SK-N-SH (cell line): ENCODE measurements around the gene THY1. TPM values are rescaled to one million over a fixed set of nuclear protein-coding genes. Genes with fewer than 3 reads are reported as not detected.

Source experiments
- CTCF ChIA-PET: fragments of 300-600, 350-600 bp; formaldehyde crosslinking; extraction: SDS; loops from one replicate; lab custom pipeline; 2021; lab: Yijun Ruan, JAX
- POLR2A ChIA-PET: fragments of 350-600 bp; sonication (Branson Sonifier 250); formaldehyde crosslinking; extraction: SDS; loops from one replicate; lab custom pipeline; 2020; ENCODE audit warnings: antibody characterized with exemption, inconsistent platforms; lab: Yijun Ruan, JAX
- DNase-seq: peaks from one replicate; pipeline ENCODE4 v3.0.0; 2012
- H2AFZ ChIP-seq: fragments of 200-600 bp; sonication (generic); 2 replicates; pipeline ENCODE4 v1.8.1; 2016; ENCODE audit warnings: antibody characterized with exemption, mild to moderate bottlenecking, low read depth
- H3F3A ChIP-seq: fragments of 200-600 bp; sonication (generic); replicated peaks from 2 replicates; pipeline ENCODE3; 2016; ENCODE audit warnings: antibody characterized with exemption, mild to moderate bottlenecking; ENCODE audit not compliant: insufficient read depth
- H3K27ac ChIP-seq, 2 experiments: fragments of 200-500 bp in 1 of 2; fragments of 200-600 bp in 1 of 2; sonication (Bioruptor generic) in 1 of 2; sonication (generic), shearing (Covaris generic) in 1 of 2; 2 replicates each; pipeline versions ENCODE4 v1.5.1 to v1.6.1; 2014 to 2016; ENCODE audit warnings: low read depth in 2 of 2, inconsistent platforms in 1 of 2, low read length in 1 of 2, mild to moderate bottlenecking in 1 of 2, mixed read lengths in 1 of 2
- H3K27me3 ChIP-seq: fragments of 200-600 bp; sonication (generic), shearing (Covaris generic); 2 replicates; pipeline ENCODE4 v1.6.1; 2016; ENCODE audit warnings: mixed run types; ENCODE audit not compliant: insufficient read depth
- H3K36me3 ChIP-seq, 2 experiments: fragments of 200-500 bp in 1 of 2; fragments of 200-600 bp in 1 of 2; sonication (Bioruptor generic) in 1 of 2; sonication (generic) in 1 of 2; replicated peaks in 1 of 2; 2 replicates each; pipeline versions ENCODE3 to v1.5.1; 2014 to 2016; ENCODE audit warnings: low read length in 1 of 2, mild to moderate bottlenecking in 1 of 2; ENCODE audit not compliant: insufficient read depth in 2 of 2, control insufficient read depth in 1 of 2
- H3K4me1 ChIP-seq, 2 experiments: fragments of 200-500 bp in 1 of 2; fragments of 200-600 bp in 1 of 2; sonication (Bioruptor generic) in 1 of 2; sonication (generic), shearing (Covaris generic) in 1 of 2; 2 replicates each; pipeline versions ENCODE4 v1.5.1 to v1.6.1; 2014 to 2016; ENCODE audit warnings: low read depth in 1 of 2, low read length in 1 of 2, mixed run types in 1 of 2; ENCODE audit not compliant: insufficient read depth in 2 of 2, control insufficient read depth in 1 of 2
- H3K4me2 ChIP-seq: fragments of 200-600 bp; sonication (generic), shearing (Covaris generic); 2 replicates; pipeline ENCODE4 v1.6.1; 2017; ENCODE audit warnings: mixed run types
- H3K4me3 ChIP-seq, 2 experiments: fragments of 200-500 bp in 1 of 2; fragments of 200-600 bp in 1 of 2; sonication (Bioruptor generic) in 1 of 2; sonication (generic), shearing (Covaris generic) in 1 of 2; 2 replicates each; pipeline versions ENCODE4 v1.5.1 to v1.8.1; 2014 to 2016; ENCODE audit warnings: low read depth in 2 of 2, inconsistent platforms in 1 of 2, low read length in 1 of 2, mild to moderate bottlenecking in 1 of 2, mixed read lengths in 1 of 2, moderate library complexity in 1 of 2
- H3K79me2 ChIP-seq: fragments of 200-600 bp; sonication (generic); 2 replicates; pipeline ENCODE4 v1.8.1; 2017; ENCODE audit warnings: mild to moderate bottlenecking; ENCODE audit not compliant: insufficient read depth
- H3K9ac ChIP-seq: fragments of 200-600 bp; sonication (generic); 2 replicates; pipeline ENCODE4 v1.6.1; 2017; ENCODE audit warnings: mixed run types
- H3K9me2 ChIP-seq: fragments of 200-600 bp; sonication (generic); 2 replicates; pipeline ENCODE4 v1.6.1; 2017; ENCODE audit warnings: mixed run types
- H3K9me3 ChIP-seq: fragments of 200-600 bp; sonication (generic); 2 replicates; pipeline ENCODE4 v1.6.1; 2017; ENCODE audit warnings: mixed run types, mild to moderate bottlenecking, moderate library complexity
- H4K20me1 ChIP-seq: fragments of 200-600 bp; sonication (generic); 2 replicates; pipeline ENCODE4 v1.6.1; 2017; ENCODE audit warnings: mild to moderate bottlenecking, mixed run types; ENCODE audit not compliant: insufficient read depth
- CHD2 ChIP-seq: fragments of 150-350 bp; IDR thresholded peaks from 2 replicates; pipeline ENCODE4 v1.6.1; 2018; ENCODE audit warnings: low read length; ENCODE audit not compliant: partially characterized antibody
- EP300 ChIP-seq, 2 experiments: IDR thresholded peaks; 2 replicates each; pipeline versions ENCODE4 v1.4.0 to v1.6.1; 2012; ENCODE audit warnings: borderline replicate concordance in 1 of 2, low read depth in 1 of 2, low read length in 1 of 2
- FOXM1 ChIP-seq: IDR thresholded peaks from 2 replicates; pipeline ENCODE4 v1.4.0; 2012; ENCODE audit warnings: low read depth, mild to moderate bottlenecking
- GATA2 ChIP-seq: sonication (generic); formaldehyde crosslinking; IDR thresholded peaks from 2 replicates; pipeline ENCODE4 v1.5.0; 2020; ENCODE audit warnings: mild to moderate bottlenecking, missing genetic modification reagents
- JUND ChIP-seq: IDR thresholded peaks from 2 replicates; pipeline ENCODE4 v1.4.0; 2012
- NFIC ChIP-seq: IDR thresholded peaks from 2 replicates; pipeline ENCODE4 v1.4.0; 2012; ENCODE audit warnings: borderline replicate concordance
- RFX5 ChIP-seq: IDR thresholded peaks from 2 replicates; pipeline ENCODE4 v1.6.1; 2012; ENCODE audit warnings: mild to moderate bottlenecking, improper control_type of control experiment, low read length
- RXRA ChIP-seq: IDR thresholded peaks from 2 replicates; pipeline ENCODE4 v1.4.0; 2012; ENCODE audit warnings: low read depth, mild to moderate bottlenecking, borderline replicate concordance
- SIN3A ChIP-seq: IDR thresholded peaks from 2 replicates; pipeline ENCODE4 v1.6.1; 2012; ENCODE audit warnings: low read depth, mild to moderate bottlenecking, low read length, moderate library complexity, borderline replicate concordance
- TAF1 ChIP-seq: IDR thresholded peaks from 2 replicates; pipeline ENCODE4 v1.6.1; 2012; ENCODE audit warnings: low read depth, mild to moderate bottlenecking, low read length, moderate library complexity, borderline replicate concordance
- TCF12 ChIP-seq: IDR thresholded peaks from 2 replicates; pipeline ENCODE4 v1.4.0; 2012
- YY1 ChIP-seq: IDR thresholded peaks from 2 replicates; pipeline ENCODE4 v1.4.0; 2012; ENCODE audit warnings: low read depth, mild to moderate bottlenecking
- WGBS: methylation state at CpG from one replicate; pipeline ENCODE4 v1.1.6; 2017; ENCODE audit warnings: low lambda C conversion rate; 5-methylcytosine and 5-hydroxymethylcytosine counted together
- polyA plus RNA-seq, 3 experiments: library from polyadenylated mRNA; depleted of rRNA; stranded (reverse); fragments of >200 nt; gene quantifications; 2 replicates each; pipeline ENCODE4 v1.2.3, GENCODE V29; 2012
- TF ChIP-seq, protein P1 (sequence below): IDR thresholded peaks from 2 replicates; pipeline ENCODE4; 2012
- TF ChIP-seq, protein P2 (sequence below): fragments of 200-600 bp; sonication (generic); IDR thresholded peaks from 2 replicates; pipeline ENCODE4 v1.6.1; 2017; ENCODE audit warnings: antibody characterized with exemption, mild to moderate bottlenecking, moderate library complexity

THY1 gene
- polyA plus RNA-seq, 1 of the 3 experiments (the other 2 are of a cell fraction): 1,091 TPM

DNA sequence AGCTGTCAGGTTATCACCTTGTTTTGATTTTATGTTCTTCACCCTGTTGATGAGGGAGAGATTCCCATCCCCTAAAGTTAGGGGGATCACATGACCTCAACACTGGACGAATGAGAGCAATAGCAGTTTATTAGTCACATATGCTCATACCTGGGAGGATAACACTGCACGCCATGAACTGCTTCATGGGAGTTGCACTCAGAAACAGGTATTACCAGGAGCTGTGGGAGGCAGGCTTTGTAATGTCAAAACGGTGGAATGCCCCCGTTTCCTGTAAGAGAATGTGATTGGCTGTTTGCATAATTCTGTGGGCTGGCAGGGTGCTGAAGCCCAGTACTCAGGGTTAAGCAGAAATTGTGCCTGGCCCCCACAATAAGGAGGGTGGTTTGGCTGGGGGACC lies 3.2 kb upstream of the THY1 start:
- ChIA-PET CTCF (interaction anchor here (1.2 to 6.2 kb wide), 4 partner anchors 9 to 108 kb away, joined by 3 to 60 read pairs (median 4); no protein-coding TSS in a partner anchor), POLR2A (no interaction called here)
- Histone ChIP-seq H3K79me2 (peaks cover 24% of the 10 kb centered on the region), H4K20me1 (peaks cover 12% of the 10 kb centered on the region), H2AFZ (no peak overlapping the region), H3K27ac (peak overlapping the region in 1 of 2 experiments; percentile 7; a peak in 1 of 4 replicates), H3K4me2 (no peak overlapping the region), H3K9me2 (no peaks in the 10 kb centered on the region), H3K9ac (no peak overlapping the region), H3K27me3 (no peaks in the 10 kb centered on the region), H3K36me3 (peaks cover 2 to 3% of the 10 kb centered on the region in 2 experiments), H3F3A (no peaks in the 10 kb centered on the region), H3K9me3 (no peaks in the 10 kb centered on the region), H3K4me1 (peaks cover 7 to 37% of the 10 kb centered on the region in 2 experiments; a peak in 3 of 4 replicates), H3K4me3 (no peak overlapping the region)
- TF ChIP-seq RFX5 (no peak), SIN3A (no peak)
- DNase-seq: no peak
- 88% methylated on average over 2 of the region's 4 CpGs for WGBS

DNA sequence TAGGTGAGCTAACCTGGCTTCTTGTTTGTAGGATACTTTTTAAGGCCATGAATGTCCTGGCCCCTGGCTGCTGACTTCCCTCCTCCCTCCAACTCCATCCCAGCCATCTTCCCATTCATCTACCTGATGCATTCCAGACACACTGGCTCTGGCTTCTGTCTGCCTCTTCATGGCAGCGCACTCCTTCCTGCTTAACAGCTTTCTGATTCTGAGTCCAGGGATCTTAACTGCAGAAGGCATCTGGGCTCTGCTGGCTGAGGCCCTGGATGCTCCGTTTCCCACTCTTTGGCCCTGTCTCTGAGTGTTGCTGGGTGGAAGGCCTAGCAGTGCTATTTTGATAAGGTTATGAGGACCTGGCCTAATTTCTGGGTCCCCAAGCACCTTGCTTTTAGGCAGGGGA lies 1.8 kb upstream of the THY1 start:
- Histone ChIP-seq H3K4me2 (no peak overlapping the region), H3K9ac (no peak overlapping the region), H3K9me2 (no peaks in the 10 kb centered on the region), H3K27ac (peak overlapping the region in 1 of 2 experiments; percentile 88; a peak in 2 of 4 replicates), H3F3A (peaks cover 4% of the 10 kb centered on the region), H3K79me2 (peaks cover 37% of the 10 kb centered on the region), H3K4me1 (peaks cover 12 to 50% of the 10 kb centered on the region in 2 experiments), H3K4me3 (no peak overlapping the region), H3K27me3 (no peaks in the 10 kb centered on the region), H2AFZ (no peak overlapping the region), H3K36me3 (peaks cover 11 to 14% of the 10 kb centered on the region in 2 experiments), H3K9me3 (no peaks in the 10 kb centered on the region), H4K20me1 (peaks cover 25% of the 10 kb centered on the region)
- DNase-seq: peak; percentile 33
- POLR2A ChIA-PET: no interaction called here
- WGBS: 67% methylated on average over 2 of the region's 2 CpGs
- TF ChIP-seq JUND (no peak), CHD2 (no peak), TAF1 (no peak), GATA2 (CRISPR knock-in tag) (peak; percentile 71), RXRA (no peak), NFIC (no peak), YY1 (no peak), TCF12 (peak; percentile 68), FOXM1 (no peak), EP300 (IDR thresholded peaks at IDR 0.05; ENCODE audit: borderline replicate concordance in 1 of 2, low read depth in 1 of 2, low read length in 1 of 2) (peak in 1 of 2 experiments; percentile 71; a peak in 2 of 4 replicates)
- TF ChIP-seq, protein P1, sequence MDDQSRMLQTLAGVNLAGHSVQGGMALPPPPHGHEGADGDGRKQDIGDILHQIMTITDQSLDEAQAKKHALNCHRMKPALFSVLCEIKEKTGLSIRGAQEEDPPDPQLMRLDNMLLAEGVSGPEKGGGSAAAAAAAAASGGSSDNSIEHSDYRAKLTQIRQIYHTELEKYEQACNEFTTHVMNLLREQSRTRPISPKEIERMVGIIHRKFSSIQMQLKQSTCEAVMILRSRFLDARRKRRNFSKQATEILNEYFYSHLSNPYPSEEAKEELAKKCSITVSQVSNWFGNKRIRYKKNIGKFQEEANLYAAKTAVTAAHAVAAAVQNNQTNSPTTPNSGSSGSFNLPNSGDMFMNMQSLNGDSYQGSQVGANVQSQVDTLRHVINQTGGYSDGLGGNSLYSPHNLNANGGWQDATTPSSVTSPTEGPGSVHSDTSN: 0 out of 2 replicates have a peak, but pooled peaks have one; percentile 43
- TF ChIP-seq, protein P2, sequence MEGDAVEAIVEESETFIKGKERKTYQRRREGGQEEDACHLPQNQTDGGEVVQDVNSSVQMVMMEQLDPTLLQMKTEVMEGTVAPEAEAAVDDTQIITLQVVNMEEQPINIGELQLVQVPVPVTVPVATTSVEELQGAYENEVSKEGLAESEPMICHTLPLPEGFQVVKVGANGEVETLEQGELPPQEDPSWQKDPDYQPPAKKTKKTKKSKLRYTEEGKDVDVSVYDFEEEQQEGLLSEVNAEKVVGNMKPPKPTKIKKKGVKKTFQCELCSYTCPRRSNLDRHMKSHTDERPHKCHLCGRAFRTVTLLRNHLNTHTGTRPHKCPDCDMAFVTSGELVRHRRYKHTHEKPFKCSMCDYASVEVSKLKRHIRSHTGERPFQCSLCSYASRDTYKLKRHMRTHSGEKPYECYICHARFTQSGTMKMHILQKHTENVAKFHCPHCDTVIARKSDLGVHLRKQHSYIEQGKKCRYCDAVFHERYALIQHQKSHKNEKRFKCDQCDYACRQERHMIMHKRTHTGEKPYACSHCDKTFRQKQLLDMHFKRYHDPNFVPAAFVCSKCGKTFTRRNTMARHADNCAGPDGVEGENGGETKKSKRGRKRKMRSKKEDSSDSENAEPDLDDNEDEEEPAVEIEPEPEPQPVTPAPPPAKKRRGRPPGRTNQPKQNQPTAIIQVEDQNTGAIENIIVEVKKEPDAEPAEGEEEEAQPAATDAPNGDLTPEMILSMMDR: no peak
- CTCF ChIA-PET: interaction anchor here (0.9 to 6.2 kb wide), 7 partner anchors 44 to 109 kb away, joined by 3 to 60 read pairs (median 7); no protein-coding TSS in a partner anchor
